T-helper 17 cell (primary cell): ENCODE data around the gene RAB31. TPM values are rescaled to one million over a fixed set of nuclear protein-coding genes. Genes with fewer than 3 reads are reported as not detected.

Experiments
- ATAC-seq: fragments of 150-1000 bp; cut with Tn5 transposase; 2 replicates; pipeline ENCODE4 v1.10.0; 2021; ENCODE audit warnings: mild to moderate bottlenecking, moderate library complexity
- DNase-seq, 3 donors: peaks; one replicate each; pipeline versions ENCODE4 v3.0.0 to v3.0.0-alpha.2; 2020 to 2021
- H3K9me3 ChIP-seq: one replicate; pipeline ENCODE4 v1.7.0; 2013; ENCODE audit warnings: low read length, mild to moderate bottlenecking; ENCODE audit not compliant: control insufficient read depth, poor library complexity, severe bottlenecking
- H3K27ac Mint-ChIP-seq: one replicate; pipeline ENCODE4 v1.8.0; 2022; ENCODE audit warnings: mild to moderate bottlenecking, moderate library complexity, mixed read lengths
- H3K27me3 Mint-ChIP-seq: one replicate; pipeline ENCODE4 v1.8.0; 2022; ENCODE audit warnings: mixed read lengths
- H3K36me3 Mint-ChIP-seq: one replicate; pipeline ENCODE4 v1.8.0; 2022; ENCODE audit warnings: low read depth, mixed read lengths
- H3K4me1 Mint-ChIP-seq: one replicate; pipeline ENCODE4 v1.8.0; 2022; ENCODE audit warnings: mild to moderate bottlenecking, mixed read lengths
- H3K4me3 Mint-ChIP-seq: one replicate; pipeline ENCODE4 v1.8.0; 2022; ENCODE audit warnings: mild to moderate bottlenecking, moderate library complexity, mixed read lengths
- total RNA-seq, 4 donors: library from RNA in 2 of 4; stranded (reverse) in 2 of 4; gene quantifications; one replicate each; pipeline ENCODE4 v1.2.3 and lab custom pipeline; 2022 to 2026

RAB31 gene
- total RNA-seq, 2 donors from 2014 or later = 2.9 to 15.6 TPM

- DNase-seq = no peak
- no peaks in the 10 kb centered on the region for H3K36me3 Mint-ChIP-seq
- no peak for ATAC-seq
- peaks cover 13% of the 10 kb centered on the region for H3K27me3 Mint-ChIP-seq
- no peak overlapping the region for H3K4me3 Mint-ChIP-seq
- H3K9me3 ChIP-seq = no peaks in the 10 kb centered on the region
- H3K27ac Mint-ChIP-seq = no peak overlapping the region
- peaks cover 2% of the 10 kb centered on the region for H3K4me1 Mint-ChIP-seq
These were observed 116.9 kb downstream of the RAB31 start for GRCh38 chr18:9824952-9825371.

DNA sequence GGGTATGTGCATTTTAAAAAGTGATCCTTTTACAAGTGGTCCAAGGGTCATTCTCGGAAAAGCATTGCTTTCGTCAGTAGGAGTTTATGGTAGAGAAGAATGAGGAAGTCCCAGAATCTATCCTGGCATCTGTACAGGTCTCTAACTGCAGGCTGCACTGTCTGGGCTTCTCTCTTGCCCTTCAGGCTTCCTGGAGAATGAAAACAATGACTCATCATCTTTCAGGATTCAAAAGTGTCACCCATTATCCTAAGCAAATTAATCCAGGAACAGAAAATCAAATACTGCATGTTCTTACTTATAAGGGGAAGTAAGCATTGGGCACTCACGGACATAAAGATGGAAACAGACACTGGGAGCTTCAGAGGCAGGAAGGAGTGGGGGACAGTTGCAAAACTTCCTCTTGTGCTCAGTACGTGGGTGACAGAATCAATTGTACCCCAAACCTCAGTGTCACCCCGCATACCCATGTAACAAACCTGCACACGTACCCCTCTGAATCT is 117.5 kb downstream of the RAB31 start:
- DNase-seq (no peak), ATAC-seq (no peak)
- no peak overlapping the region for H3K27ac Mint-ChIP-seq
- H3K36me3 Mint-ChIP-seq = no peaks in the 10 kb centered on the region
- peaks cover 2% of the 10 kb centered on the region for H3K4me1 Mint-ChIP-seq
- no peak overlapping the region for H3K4me3 Mint-ChIP-seq
- H3K9me3 ChIP-seq = no peaks in the 10 kb centered on the region
- peaks cover 13% of the 10 kb centered on the region for H3K27me3 Mint-ChIP-seq

DNA sequence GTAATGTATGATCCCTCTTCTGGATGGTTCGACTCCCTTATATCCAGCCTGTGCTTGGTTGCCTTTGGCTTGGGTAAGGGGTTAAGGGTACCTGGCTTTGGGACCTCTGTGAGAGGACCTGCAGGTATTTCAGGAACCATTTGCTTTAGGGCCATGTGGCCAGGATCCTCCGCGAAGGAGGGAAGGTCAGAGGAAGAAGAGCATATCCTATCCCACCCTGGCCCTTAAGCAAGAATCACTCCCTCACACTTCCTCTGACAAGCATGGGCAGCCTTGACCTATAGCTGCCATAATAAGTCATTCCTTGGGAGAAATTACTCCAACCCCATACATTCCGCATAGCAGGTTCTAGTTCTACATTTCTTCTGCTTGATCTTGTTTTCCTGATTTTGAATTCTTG is 118.6 kb downstream of the RAB31 start:
- ATAC-seq = no peak
- H3K36me3 Mint-ChIP-seq = no peaks in the 10 kb centered on the region
- no peak overlapping the region for H3K4me3 Mint-ChIP-seq
- H3K27ac Mint-ChIP-seq = no peak overlapping the region
- peaks cover 2% of the 10 kb centered on the region for H3K4me1 Mint-ChIP-seq
- H3K27me3 Mint-ChIP-seq = peaks cover 23% of the 10 kb centered on the region
- DNase-seq = no peak
- H3K9me3 ChIP-seq = no peaks in the 10 kb centered on the region

DNA sequence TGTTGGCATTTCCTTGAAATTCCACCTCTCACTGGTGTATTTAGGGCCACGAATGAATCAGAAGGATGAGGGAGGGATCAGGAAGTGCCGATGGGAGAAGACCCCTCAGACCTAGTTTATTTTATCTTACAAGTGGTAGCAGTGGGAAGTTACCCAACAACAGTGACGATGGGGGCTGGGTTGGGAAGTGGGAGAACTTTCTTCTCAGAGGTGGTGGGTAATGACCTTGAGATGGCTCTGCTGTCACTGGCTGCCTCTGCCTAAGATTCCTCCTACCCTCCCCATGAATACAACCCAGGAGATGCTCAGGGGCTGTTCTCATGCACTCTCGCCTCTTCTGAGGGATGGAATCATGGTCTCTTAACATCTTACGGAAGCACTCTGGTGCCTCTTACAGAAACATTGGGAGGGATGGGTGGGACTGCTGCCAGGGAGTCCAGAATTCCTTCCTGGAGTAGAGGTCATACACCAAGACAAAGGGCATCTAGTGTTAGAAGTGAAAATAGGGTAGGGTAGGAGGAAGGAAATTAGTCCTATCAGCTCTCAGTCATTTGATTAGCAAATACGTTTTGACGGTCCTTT is 119.2 kb downstream of the RAB31 start:
- ATAC-seq = no peak

GRCh38 chr18:9827793-9828505 is 119.8 kb downstream of the RAB31 start:
- no peaks in the 10 kb centered on the region for H3K9me3 ChIP-seq
- DNase-seq = no peak
- H3K4me3 Mint-ChIP-seq = no peak overlapping the region
- H3K36me3 Mint-ChIP-seq = no peaks in the 10 kb centered on the region
- peaks cover 2% of the 10 kb centered on the region for H3K4me1 Mint-ChIP-seq
- peaks cover 34% of the 10 kb centered on the region for H3K27me3 Mint-ChIP-seq
- peak; percentile 33 for ATAC-seq
- H3K27ac Mint-ChIP-seq = no peak overlapping the region

More for the DNA sequence above, 119.2 kb downstream of the RAB31 start:
- H3K27me3 Mint-ChIP-seq = peaks cover 29% of the 10 kb centered on the region
- no peaks in the 10 kb centered on the region for H3K36me3 Mint-ChIP-seq
- no peak for DNase-seq
- peaks cover 2% of the 10 kb centered on the region for H3K4me1 Mint-ChIP-seq
- no peak overlapping the region for H3K4me3 Mint-ChIP-seq
- H3K27ac Mint-ChIP-seq = no peak overlapping the region
- no peaks in the 10 kb centered on the region for H3K9me3 ChIP-seq

DNA sequence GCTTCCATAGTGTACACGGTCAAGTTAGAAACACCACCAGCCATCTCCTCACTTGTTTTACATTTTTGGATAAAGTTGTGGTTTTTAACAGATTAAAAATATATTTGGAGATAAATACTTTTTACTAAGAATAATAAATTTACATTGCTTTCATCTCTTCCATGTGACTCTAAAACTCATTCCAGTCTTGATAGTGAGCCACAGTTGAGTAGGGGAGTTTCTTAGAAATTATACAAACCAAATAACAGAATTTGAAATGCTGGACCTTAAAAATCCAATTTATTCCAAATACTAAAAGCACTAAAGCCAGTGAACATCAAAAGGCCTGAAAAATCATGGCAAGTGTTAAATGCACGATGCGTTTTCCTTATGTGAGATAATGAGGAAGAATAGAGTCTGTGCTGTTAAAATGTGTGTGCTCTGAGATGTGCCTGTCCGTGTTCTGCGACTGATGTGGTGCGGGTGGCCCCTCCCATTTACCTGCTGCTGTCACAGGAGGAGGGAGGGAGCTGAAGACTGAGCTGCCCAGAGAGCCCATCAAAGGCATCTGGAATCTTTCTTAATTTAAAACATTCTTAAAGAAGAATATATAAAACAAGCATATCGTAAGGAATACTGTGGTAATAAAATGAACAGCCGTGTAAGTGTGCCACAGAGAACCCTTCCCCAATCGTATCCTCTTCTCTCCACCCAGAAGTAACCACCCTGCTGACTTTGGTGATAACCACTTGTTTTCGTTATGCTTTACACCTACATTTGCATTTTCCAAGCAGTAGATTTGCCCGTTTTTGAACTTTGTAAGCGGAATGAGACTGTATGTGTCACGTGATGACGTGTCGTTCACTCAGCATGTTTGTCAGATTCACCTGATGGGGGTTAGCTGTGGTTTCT is 120.7 kb downstream of the RAB31 start:
- Mint-ChIP-seq H3K27ac (no peak overlapping the region), H3K4me3 (no peak overlapping the region), H3K36me3 (no peaks in the 10 kb centered on the region), H3K4me1 (peaks cover 2% of the 10 kb centered on the region), H3K27me3 (peaks cover 34% of the 10 kb centered on the region)
- ATAC-seq (no peak), DNase-seq (no peak)
- H3K9me3 ChIP-seq = no peaks in the 10 kb centered on the region

DNA sequence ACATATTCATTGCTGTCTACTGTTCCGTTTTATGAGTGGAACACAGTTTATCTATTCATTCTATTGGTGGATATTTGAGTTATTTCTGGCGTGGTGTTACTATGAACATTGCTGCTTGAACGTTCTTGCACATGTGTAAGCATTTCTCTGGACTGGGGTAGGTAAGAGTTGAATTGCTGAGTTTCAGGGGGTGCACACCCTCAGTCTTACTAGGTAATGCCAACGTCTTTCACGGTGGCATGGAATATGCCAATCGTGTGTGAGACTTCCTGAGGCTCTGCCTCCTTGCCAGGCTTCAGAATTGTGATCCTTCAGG is 121.3 kb downstream of the RAB31 start:
- Mint-ChIP-seq H3K4me3 (no peak overlapping the region), H3K27ac (no peak overlapping the region), H3K36me3 (no peaks in the 10 kb centered on the region)

GRCh38 chr18:9831036-9831722 is 123.1 kb downstream of the RAB31 start:
- Mint-ChIP-seq H3K4me3 (no peak overlapping the region), H3K27me3 (peaks cover 39% of the 10 kb centered on the region), H3K36me3 (no peaks in the 10 kb centered on the region), H3K4me1 (peaks cover 2% of the 10 kb centered on the region), H3K27ac (no peak overlapping the region)
- no peaks in the 10 kb centered on the region for H3K9me3 ChIP-seq
- DNase-seq = no peak
- ATAC-seq = no peak

More for the DNA sequence above, 121.3 kb downstream of the RAB31 start:
- H3K9me3 ChIP-seq = no peaks in the 10 kb centered on the region
- DNase-seq = no peak
- Mint-ChIP-seq H3K4me1 (peaks cover 2% of the 10 kb centered on the region), H3K27me3 (peaks cover 34% of the 10 kb centered on the region)
- ATAC-seq = no peak

DNA sequence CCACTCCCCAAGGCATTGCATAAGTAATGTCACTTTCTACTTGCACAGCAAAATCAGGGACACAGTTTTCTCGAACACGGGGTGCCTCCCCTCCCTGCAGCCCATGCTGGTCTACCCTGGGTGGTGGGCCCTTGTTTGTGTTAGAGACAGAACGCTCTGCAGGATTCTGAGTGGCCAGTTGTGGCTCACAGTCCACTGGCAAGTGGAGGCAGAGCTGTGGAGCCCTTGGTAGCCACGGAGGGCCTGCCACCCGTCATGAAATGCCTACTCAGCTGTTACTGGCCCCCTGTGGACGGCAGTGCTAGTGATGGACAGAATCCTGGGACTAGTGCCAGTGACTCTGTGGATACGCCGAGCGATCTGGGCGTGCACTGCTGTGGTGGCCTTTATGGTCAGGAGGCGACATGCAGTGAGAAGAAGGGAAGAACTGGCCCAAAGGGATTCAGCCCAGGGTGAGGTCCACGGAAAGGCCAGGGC is 123.7 kb downstream of the RAB31 start:
- H3K27ac Mint-ChIP-seq = no peak overlapping the region
- peaks cover 45% of the 10 kb centered on the region for H3K27me3 Mint-ChIP-seq
- no peak overlapping the region for H3K4me3 Mint-ChIP-seq
- DNase-seq (no peak), ATAC-seq (no peak)
- no peaks in the 10 kb centered on the region for H3K9me3 ChIP-seq
- H3K36me3 Mint-ChIP-seq = peaks cover 3% of the 10 kb centered on the region
- H3K4me1 Mint-ChIP-seq = peaks cover 2% of the 10 kb centered on the region

DNA sequence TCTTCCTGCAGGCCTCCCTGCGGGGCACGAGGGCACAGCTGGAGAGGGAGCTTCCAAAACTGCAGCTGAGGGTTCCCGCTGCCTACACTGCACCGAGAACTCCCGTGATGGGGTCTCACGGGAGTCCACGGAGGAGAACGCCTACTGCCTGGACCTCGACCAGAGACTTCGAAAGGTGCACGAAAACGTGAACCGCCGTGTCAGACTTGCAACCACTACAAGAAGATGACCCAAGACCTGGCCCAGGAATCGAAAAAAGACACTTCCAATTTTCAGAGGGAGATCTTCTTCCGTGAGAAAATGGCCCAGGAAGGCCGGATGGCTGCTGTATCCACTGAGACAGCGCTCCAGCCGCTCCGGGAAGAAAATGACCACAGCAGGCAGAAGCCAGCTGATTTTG is 124.8 kb downstream of the RAB31 start:
- Mint-ChIP-seq H3K4me3 (no peak overlapping the region), H3K4me1 (peaks cover 2% of the 10 kb centered on the region), H3K27ac (no peak overlapping the region), H3K36me3 (peaks cover 3% of the 10 kb centered on the region), H3K27me3 (peaks cover 51% of the 10 kb centered on the region)
- DNase-seq = no peak
- no peak for ATAC-seq
- no peaks in the 10 kb centered on the region for H3K9me3 ChIP-seq

- peaks cover 3% of the 10 kb centered on the region for H3K36me3 Mint-ChIP-seq
- H3K4me3 Mint-ChIP-seq = no peak overlapping the region
- DNase-seq (no peak), ATAC-seq (no peak)
- H3K9me3 ChIP-seq = no peaks in the 10 kb centered on the region
- peaks cover 63% of the 10 kb centered on the region for H3K27me3 Mint-ChIP-seq
- no peaks in the 10 kb centered on the region for H3K4me1 Mint-ChIP-seq
- no peak overlapping the region for H3K27ac Mint-ChIP-seq
These were observed 126.5 kb downstream of the RAB31 start for GRCh38 chr18:9834551-9834950.

- ATAC-seq = no peak
- no peaks in the 10 kb centered on the region for H3K4me1 Mint-ChIP-seq
- no peaks in the 10 kb centered on the region for H3K9me3 ChIP-seq
- H3K27ac Mint-ChIP-seq = no peak overlapping the region
- no peak for DNase-seq
- H3K4me3 Mint-ChIP-seq = no peak overlapping the region
- peaks cover 3% of the 10 kb centered on the region for H3K36me3 Mint-ChIP-seq
- peaks cover 63% of the 10 kb centered on the region for H3K27me3 Mint-ChIP-seq
These were observed 127.1 kb downstream of the RAB31 start for GRCh38 chr18:9835113-9835755.
